GM21367 (cell line): Measurements from ENCODE around the gene MED13L.

ENCODE experiments used
- ATAC-seq: cut with Tn5 transposase; IDR thresholded peaks from one replicate; pipeline ENCODE4 v1.9.1; 2021; ENCODE audit not compliant: unreplicated experiment

Gene MED13L

DNA sequence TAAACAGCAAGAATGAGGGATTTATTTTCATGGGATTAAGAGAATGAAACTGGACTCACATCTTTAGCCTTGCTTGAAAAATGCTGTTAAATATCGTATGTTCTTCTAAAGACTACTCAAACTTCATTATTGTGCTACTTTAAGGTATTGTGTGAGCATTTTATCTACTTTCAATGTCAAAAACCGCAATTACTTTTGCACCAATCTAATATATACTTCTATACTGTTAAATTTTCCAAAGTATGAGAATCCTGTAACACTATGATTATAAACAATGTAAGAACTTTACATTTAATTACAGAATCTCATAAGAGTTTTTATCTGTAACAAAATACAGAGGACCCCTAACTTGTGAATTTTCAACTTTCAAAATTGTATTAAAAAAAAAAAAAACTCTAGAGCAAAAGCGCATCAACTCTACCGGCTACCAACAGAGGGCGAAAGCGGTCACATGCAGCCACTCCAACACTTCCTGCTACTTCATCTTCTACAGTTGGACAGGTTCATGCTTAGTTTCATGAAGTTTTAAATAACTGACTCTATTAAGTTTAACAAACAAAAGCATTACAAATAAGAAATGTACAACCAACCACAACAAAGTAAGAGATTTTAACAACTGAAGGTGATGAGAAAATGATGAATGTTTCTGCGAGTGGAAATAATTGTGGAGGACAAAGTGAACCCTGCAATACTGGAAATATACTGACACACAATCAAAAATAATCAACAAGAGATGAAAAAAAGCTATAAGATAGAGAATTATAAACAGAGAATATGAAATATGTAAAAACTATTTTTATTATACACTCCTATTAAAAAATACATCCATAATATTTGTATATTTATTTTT, 210.9 kb downstream of the MED13L start:
- peak; percentile 58 for ATAC-seq

DNA sequence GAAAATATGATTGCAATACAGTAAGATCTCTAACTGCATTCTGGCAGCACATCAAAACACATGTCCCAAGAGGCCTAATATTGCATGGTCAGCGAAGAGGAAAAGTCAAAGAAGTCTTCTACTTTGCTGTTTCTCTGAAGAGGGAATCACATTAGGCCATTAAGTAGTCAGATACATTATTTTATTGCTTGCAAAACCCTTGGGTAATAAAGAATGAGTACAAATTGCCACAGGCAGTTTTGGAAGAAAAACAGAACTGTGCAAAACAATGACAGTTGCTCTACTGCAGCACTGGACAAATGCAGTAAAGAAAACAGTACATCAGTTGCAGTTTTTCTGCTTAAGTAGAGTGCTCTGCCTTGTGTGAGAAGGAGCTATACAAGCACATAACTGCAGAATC, 211.9 kb downstream of the MED13L start:
- ATAC-seq: no peak

DNA sequence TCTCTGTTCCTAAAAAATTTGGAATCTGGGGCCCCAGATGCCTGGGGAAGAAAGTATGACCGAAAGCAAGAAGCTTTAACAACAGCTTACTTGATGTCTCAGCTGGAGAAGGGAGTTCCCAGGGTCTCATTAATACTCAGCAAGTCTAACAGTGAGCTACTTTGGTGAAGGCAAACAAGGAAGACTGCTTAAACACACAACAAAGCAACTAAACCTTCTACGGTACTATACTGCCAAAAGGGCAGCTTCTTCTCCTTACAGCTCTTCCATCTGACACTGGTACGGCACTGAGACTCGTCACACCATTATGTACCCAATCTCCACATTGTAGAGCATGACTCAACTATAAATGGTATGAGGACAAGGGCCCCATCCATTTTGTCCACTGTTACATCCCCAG, 213.0 kb downstream of the MED13L start:
- ATAC-seq: no peak

DNA sequence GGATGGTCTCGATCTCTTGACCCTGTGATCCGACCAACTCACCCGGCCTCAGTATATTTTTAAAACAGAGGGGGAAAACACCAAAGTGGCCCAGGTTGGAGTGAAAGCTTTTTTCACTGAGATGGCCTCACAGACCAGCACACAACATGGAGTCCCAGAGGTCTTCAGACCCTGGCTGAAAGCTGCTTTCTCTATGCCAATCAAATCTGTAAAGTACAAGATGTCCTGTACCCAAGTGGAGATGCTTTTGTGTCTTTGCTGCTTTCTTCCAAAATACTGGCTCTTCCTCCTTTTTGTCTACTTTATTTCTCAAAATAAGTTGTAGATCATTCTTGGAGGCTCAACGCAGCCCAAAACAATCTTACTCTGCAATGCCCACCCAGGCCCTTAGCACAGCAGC, 214.8 kb downstream of the MED13L start:
- ATAC-seq: no peak

DNA sequence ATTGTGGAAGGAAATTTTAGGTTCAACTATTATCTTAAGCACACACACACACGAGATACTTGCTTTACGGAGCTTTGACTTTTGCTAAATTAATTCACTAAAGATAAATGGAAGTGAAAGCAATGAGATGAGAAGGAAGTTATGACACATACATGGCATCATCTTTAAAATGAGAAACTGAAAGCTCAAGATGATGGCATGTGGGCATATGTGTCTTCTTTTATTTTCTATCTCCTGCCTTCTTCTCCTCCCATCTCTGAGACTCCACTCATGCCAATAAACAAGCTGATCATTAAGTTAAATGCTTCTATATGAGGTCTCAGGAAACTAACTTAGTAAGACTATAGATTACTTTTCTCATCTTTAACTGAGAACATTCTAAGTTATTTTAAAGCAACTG, 216.7 kb downstream of the MED13L start:
- peak; percentile 88 for ATAC-seq

DNA sequence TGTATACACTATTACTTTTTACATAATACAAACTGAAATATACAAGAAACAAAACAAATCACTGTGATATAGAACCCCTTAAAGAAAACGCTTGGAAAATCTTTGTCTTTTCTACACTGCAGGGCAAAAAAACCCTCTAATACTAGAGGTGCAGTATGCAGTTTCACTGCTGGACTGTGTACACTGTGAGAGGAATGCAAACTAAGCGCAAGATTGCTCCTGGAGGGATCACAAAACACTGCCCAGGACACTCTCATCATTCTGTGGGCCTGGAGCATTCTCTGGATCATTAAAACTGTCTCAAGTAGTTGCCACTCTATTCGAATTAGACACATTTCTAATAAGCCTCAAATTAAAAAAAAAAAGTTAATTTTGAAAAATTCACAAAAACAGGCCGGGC, 217.6 kb downstream of the MED13L start:
- ATAC-seq: no peak

DNA sequence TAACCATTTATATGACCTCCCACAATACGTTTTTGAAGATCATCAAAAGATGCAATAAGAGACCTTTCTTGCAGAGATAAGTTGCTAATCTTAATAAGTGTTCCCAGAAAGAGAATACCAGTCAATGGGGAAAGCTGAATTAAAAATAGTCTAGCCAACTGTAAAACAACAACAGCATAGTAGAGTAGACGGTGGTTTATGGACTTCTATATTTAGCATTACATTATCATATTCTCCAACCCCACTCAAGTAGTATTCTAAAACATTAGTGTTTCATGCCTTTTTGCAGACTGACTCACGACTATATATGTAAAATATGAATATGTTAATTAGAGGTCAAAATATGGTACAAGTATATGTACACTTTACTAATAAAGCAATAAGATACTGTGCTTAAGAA, 218.9 kb downstream of the MED13L start:
- no peak for ATAC-seq

DNA sequence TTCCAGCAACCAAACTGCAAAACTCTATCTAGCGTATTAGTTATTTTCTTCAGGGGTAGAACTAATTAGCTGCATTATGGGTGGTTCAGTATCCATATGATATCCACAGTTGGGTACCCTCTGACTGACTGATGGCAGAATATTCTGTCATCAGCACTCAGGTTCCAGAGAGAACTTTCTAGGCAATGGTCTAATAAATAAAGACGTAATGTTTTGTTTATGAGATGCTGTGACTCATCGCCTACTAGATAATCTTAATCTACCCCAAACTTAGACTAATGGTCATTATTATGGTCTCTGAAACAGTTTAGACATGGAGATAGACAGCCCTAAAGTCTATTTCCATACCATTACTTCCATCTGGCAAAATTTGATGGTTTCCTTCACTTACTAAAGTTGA, 220.1 kb downstream of the MED13L start:
- ATAC-seq: no peak

DNA sequence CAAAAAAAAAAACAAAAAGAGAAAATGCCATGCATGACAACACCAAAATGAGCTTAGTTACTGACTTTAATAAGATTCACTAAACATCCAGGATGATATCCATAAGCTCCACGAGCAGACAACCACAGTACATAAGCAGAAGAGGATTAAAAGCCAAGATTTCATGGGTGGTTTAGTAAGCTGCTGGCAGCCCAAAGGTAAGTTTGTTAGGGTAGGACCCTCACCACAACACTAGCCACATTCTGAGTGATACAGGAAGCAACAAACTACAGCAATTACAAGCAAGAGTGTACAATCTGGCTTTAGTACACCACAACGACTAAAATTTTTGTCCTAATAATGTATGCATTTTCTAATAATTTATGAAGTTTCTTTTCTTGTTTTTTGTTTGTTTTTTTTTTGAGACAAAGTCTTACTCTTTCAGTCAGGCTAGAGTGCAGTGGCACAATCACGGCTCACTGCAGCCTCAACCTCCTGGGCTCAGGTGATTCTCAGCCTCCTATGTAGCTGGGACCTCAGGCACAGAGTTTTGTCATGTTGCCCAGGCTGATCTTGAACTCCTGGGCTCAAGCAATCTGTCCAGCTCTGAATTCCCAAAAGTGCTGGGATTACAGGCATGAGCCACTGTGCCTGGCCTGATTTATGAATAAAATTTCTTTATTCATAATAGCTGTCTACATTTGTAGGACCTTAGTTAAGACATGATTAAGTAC, 221.4 kb downstream of the MED13L start:
- no peak for ATAC-seq

DNA sequence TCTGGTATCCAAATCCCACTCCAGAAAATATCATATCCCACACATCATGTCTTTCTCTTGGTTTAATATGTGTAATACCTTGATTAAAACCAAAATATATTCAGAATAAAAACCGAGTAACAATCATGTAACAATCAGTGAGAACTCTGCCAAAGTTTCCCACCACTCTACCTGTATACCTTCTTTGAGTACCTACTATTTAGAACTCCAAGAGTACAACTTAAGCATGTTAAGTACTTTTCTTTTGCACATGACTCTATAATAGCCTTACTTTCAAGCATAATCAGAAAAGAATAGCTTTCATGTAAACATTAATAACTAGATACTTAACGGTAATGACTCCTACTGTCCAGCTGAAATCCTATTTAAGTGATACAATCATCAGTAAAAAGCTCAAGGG, 223.2 kb downstream of the MED13L start:
- no peak for ATAC-seq

DNA sequence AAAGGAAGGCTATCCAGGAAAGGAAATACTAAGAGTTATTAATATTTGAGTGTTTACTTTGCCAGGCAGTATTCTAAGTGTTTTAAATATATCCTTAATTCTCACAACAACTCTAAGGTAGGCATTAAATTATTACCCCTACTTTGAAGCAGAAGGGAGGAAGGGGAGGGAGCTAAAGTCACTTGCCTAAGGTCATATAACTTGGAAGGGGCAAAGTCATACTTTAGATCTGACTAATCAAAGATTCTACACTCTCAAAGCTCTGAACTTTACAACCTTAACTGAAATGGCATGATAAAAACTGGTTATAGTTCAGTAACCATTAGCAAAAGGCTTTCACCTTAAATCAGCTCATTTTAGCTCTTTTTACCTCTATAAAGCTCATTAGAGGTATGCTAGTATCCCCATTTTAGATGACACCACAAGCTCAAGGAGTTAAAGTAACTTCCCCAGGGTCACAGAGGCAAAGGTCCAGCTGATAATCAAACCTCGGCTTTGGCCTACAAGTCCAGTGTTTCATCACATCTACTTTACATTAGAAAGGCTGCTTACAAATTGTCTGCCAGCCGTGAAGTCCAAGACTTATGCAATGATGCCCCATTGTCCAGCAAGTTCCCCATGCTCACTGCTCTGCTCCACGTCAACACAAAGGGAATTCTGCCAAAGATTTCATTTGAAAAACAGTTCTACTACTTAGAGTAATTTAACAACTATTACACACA, 223.9 kb downstream of the MED13L start:
- ATAC-seq: no peak

DNA sequence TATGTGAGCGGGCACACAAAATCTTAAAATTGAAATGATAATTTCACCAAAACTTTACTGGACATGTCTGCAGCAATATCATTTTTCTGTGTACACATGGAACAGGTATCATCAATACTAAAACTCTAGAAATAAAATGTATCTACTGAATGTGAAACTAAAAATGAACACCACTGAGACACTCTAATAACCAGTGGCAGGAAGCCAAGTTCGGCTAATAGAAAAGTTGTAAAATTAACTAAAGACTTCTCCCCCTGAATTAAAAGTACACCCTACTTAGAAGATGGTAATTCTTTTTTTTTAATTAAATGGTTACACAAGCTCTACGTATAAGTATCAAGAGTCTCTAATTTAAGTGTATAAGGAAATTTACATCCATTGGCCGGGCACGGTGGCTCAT, 227.2 kb downstream of the MED13L start:
- ATAC-seq: no peak

DNA sequence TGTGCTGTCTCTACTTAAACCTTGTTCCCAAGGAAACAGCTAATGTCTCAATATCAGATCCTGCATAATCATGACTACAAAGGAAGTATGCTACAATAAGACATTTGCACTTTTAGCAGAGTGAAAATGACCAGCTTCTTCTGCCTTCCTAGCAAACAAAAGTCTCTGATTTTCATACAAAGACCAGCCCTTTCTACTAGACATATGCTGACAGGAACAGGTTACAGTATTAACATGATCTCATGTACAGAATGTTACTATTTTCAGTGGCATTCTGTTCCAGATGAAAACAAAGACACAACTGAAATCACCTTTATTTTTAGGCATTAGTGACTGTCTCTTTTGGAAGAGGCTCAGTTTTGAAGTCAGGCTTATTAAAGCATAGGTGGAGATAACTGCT, 228.6 kb downstream of the MED13L start:
- no peak for ATAC-seq

DNA sequence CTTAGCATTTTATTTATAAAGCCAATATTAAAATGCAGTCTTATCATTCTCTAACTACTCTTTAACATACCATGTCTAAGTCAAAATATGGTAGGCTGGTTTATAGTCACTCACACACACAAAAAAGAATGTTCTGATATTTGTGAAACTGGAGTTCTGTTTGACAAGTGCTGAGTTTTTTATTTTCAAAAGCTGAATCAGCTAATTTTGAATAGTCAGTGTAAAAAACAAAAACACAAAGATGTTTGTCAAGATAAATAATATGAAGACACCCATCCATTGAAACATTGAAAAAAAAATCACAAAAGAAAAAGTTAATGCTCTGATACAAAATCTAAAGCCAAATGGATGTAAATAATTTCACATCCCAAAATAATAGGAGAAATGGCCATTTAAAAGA, 231.5 kb downstream of the MED13L start:
- ATAC-seq: no peak

DNA sequence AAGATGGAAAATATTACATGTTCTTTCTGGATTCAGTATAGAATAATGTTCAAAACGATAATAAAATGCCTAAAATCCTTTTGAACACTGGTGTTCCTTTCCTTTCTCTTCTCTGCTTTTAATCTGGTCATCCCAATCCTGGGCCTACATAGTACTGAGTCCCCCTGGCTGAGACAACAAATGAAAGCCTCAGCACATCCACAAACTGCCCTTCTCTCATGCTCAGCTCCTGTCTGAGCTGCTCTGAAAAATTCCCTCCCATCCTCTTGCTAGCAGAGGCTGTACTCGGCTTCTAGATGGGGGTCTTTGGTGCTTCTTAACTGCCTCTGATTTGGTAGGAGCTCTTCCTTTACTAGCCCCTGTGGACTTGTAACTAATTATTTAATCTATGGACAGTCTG, 232.3 kb downstream of the MED13L start:
- ATAC-seq: no peak

DNA sequence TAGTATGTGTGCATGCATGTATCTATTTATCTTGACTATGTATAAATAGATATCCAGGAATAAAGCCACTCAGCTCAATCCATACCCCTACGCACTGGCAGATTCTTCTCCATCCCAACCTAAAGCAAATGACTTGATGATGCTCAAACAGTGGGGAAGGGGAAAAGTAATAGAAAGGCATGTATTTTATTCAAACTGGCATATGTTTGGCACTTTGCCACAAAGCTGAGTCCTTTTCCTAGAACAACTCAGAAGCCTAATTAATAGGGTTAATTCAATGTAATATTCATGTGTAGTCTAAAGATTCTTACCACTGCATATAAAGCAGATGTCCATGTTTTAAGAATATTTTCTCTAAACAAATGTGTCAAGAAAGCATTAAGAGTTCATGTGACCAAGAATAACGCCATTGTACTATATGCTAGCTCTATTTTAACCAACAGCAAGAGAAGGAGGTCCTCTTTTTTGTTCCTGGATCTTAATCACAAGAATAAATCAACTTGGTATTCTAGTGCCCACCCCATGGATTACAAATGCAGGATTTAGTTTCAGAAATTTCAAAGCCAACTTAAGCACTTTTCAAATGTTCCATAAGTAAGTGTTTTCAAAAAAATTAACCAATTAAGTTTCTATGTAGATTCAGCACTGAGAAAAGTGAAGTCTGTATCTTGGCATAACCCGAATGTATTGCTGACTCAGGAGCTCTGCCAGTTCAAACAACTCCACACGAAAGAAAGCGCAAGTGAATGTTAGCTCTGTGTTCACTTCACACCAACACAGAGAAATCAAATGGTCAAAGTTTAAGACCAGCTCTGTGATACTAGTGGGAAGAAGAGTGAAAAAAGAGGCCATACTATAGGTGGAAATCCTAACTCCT, 233.6 kb downstream of the MED13L start:
- no peak for ATAC-seq

DNA sequence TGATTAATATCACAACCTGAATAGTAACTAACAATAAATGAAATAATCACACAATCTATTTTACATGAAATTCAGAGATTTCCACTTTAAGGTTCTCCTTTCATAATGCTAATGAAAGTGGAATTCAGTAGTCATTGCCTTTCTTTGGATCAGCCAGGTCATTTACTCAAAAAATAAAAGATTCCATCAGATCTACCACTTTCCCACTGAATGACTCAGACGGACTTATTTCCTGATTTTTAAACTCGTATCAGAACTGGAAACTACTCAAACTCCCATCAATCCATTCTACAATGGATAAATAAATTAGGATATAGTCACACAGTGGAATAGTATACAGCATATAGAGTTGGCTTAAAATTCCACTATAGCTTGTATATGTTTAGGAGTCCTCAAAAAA, 237.1 kb downstream of the MED13L start:
- no peak for ATAC-seq

DNA sequence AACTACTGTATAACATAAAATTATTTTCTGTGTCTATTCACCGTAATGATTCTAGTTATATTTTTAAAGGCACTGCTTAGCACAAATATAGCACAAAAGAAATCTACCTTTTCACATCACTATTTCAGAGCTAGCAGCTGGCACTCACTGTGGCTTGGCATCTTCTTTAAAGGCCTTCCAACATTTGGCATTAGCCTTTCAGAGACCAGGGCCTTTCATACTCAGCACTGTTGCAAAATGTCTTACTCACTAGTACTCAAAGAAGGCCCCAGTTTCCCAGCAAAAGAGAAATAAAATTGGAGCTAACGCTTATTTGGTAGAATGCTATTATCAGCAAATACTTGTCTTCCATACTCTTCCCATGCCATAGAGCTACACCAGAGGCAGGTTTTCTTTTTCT, 238.4 kb downstream of the MED13L start:
- ATAC-seq: no peak

DNA sequence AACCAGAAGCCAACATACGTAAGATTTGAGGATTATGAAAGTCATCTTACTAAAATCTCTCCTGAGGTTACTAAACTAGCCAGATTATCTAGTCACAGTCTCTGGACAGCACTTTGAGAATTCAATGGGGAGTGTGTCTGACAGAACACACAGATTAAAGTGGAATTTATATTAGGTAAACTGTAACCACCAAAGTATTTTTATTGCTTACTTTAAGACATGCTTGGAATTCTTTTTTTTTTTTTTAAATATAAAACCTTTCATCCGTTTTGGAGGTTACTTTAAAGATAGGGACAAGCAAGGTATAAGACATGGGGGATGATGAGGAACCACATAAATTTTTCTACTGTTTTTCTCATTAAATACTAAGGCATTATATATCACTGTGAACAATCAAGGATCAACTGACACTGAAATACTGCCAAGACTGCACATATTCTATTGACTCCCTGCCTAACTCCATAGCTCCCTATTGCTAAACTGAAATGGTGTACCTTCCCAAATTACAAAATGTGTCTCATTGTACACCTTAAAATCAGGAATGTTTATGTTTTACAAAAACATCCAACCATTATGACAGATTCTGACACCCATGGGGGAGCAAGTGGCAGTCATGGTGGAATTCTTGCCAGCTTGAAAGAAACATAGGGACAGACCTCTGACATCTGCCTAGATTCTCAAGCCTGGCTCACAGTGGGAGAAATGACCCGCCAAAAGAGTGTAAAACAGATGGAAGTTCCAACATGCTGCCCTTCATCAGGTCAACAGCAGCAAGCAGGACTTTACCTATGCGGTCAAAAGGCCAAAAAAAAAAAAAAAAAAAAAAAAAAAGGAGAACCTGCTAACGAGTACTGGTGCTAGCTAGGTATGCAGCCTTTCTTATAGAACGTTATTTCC, 239.3 kb downstream of the MED13L start:
- no peak for ATAC-seq

DNA sequence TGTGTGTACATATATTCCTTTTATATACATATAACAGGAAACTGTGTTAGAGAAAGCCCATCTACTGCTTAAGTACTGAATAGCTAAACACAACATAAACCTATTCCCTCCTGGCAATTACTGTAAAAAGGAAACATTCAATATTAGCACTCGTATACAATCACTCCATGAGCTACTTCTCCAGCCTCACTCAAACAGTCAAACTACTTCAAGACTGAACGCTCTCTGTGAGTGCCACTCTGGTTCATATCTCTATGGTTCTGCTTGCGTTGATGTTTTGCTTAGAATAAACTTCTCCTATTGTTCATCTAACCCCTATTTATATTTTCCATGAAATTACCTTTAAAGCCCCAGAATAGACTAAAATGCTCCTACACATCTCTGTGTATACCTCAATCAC, 243.7 kb downstream of the MED13L start:
- ATAC-seq: no peak
